Stimulated activated CD4-positive, alpha-beta T cell treated with anti-CD3 and anti-CD28 coated beads, Interleukin-12 subunit alpha, Interleukin-12 subunit beta, amount 100 ng/mL, for 48 hours (primary cell): ENCODE data around the gene RDH13.
"Not testable (repeated sequence)": the region's sequence is repeated elsewhere in the genome, so short reads cannot be mapped to it uniquely, and the experiment has no call there.

Source experiments
- DNase-seq, 3 donors: peaks; one replicate each; pipeline ENCODE4 v3.0.0-alpha.2; 2020; ENCODE audit warnings: low read depth in 2 of 3, low spot score in 1 of 3

RDH13 gene

GRCh38 chr19:55018216-55018615 is 44.7 kb downstream of the RDH13 start:
- DNase-seq, result no peak

- no peak for DNase-seq
Observed at GRCh38 chr19:55016017-55016416, 46.9 kb downstream of the RDH13 start.

DNA sequence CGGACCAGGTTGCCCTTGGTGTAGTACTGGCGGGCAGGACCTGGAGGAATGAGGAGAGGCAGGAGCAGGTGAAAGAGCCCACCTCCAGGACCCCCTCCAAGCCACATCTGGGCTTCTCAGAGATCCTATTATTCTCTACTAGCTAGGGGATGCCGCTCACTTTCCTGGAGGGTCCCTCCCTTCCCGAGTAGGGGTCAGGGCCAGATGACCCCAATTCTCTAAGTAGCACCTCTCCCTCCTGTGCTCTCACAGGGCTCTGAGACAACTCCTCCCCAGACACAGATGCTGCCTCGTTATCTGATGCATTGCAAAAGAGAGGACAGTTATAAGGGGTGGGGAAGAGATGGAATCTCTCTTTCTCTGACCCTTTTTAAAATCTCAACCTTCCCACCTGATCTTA is 47.8 kb downstream of the RDH13 start:
- DNase-seq, result no peak

- DNase-seq, result no peak
Observed at GRCh38 chr19:55014714-55015113, 48.2 kb downstream of the RDH13 start.

DNA sequence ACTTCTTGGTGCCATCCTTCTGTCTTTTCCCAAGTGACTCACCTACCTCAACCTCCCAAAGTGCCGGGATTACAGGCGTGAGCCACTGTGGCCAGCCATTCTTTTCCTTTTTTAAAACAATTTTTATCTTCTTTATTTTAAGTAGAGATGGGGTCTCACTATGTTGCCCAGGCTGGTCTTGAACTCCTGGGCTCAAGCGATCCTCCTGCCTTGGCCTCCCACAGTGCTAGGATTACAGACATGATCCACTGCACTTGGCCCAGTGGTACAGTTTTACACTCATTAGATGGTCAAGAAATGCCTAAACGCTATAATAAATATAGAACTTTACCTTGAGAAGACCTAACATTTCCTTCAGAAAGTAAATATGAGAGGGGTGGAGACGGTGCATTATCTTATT is 49.4 kb downstream of the RDH13 start:
- DNase-seq, result no peak

DNA sequence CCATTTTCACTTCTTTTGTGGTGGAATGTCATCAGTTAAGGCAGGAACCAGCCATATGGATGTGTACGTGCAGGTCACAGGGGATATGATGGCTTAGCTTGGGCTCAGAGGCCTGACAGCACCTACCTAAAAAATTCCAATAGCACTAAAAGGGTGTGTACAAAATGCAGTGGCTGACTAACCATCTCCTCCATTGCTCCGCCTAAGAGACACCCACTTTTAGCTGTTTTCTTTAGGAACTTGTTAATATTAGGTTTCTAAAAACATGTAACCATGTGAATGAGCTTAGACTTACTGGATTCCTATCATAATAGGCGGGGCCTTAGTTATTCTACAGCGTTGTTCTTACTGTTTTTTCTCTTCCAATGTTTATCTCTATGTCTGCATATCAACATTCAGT is 50.6 kb downstream of the RDH13 start:
- no peak for DNase-seq

DNA sequence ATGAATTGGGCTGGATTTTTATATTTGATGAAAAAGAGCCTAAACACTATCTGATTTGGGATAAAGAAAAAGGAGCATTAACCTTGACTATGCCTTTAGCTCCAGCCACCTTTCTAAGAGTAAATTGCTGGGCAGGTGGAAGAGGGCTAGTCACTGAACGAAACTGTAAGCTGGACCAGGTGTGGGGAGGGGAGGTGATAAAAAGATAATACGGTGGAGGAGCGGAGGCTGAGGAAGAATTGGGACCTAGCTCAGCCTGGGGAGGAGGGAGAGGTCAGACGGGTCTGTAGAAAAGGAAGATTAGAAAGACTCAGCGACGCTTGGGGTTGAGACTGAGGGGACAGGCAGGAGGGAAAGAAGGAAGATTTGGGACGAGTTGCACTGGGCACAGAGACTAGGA is 52.4 kb downstream of the RDH13 start:
- DNase-seq, result not testable (repeated sequence)

DNA sequence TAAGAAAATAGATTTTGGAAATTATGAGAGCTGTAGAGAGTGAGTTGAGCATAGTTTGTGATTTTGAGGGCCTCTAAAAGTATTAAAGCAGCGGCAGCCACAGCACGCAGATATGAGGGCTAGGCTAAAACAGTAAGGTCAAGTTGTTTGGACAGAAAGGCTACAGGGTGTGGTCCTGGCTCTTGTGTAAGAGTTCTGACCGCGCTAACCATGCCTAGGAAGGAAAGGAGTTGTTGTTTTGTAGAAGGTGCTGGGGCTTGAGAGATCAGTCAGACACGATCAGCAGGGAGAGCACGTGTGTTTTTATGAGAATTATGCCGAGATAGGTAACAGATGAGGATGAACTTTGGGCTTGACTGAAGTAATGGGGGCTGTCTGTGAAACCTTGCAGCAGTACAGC is 54.2 kb downstream of the RDH13 start:
- DNase-seq, result not testable (repeated sequence)

DNA sequence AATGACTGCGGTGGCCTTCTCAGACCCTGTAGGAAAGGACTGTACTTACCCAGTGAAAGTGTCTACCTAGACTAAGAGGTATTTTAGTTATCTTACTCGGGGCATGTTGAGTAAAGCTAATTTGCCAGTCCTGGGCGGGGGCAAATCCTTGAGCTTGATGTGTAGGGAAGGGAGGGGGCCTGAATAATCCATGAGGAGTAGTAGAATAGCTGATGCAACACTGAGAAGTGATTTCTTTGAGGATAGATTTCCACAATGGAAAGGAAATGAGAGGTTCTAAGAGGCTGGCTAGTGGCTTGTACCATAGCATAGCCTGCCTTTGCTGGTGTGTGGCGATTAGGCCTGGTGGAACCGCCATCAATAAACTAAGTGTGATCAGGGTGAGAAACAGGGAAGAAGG is 54.8 kb downstream of the RDH13 start:
- DNase-seq, result not testable (repeated sequence)

GRCh38 chr19:55007537-55007936 is 55.4 kb downstream of the RDH13 start:
- DNase-seq, result not testable (repeated sequence)

GRCh38 chr19:55006795-55007194 is 56.2 kb downstream of the RDH13 start:
- not testable (repeated sequence) for DNase-seq

DNA sequence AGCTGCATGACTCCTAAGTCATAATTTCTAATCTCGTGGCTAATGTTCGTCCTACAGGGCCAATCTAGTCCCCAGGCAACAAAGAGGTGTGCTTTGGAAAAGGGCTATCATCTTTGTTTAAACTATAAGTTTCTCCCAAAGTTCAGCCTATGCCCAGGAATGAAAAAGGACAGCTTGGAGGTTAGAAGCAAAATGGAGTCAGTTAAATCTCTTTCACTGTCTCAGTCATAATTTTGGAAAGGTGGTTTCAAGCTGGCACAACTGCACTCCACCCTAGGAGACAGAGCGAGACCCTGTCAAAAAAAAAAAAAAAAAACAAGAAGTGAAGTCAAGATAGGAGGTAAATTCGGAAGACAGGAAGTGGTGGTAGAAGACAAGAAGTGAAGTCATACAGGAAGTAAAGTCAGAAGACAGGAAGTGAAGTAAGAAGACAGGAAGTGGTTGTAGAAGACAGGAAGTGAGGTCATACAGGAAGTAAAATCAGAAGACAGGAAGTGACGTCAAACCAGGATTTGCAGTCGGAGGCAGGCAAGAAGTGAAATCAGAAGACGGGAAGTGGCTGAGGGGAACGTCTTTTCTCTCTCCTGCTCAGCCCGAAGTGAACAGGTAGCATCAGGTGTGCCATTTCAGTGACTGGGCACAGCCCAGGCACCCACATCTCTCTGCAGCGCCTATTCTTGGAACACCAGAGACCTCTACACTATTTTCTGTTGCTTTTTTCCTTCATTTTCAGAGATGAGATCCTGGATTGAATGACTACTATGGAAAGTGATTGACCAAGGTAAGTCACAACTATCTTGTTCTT is 57.1 kb downstream of the RDH13 start:
- DNase-seq, result peak; percentile 3 to 56 (median 23)

- no peak for DNase-seq
Observed at GRCh38 chr19:55000761-55001160, 62.2 kb downstream of the RDH13 start.

GRCh38 chr19:54998751-54999239 is 64.2 kb downstream of the RDH13 start:
- not testable (repeated sequence) for DNase-seq

DNA sequence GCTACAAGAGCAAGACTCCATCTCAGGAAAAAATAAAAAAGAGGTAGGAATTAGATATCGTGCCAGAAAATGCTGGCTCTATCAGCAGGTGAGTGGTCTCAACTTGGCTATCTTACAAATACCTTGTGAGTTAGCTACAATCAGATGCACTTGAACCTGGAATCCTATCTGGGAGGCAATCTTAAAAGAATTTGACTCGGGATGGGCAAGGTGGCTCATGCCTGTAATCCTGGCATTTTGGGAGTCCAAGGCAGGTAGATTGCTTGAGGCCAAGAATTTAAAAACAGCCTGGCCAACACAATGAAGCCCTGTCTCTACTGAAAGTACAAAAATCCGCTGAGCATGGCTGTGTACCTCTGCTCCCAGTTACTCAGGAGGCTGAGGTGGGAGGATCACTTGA is 67.4 kb downstream of the RDH13 start:
- no peak for DNase-seq
